NCI-H2081 treated with DMSO at 0.1 percent for 48 hours (cell line): ENCODE results near the gene EDN1.
"Not testable (repeated sequence)": the region's sequence is repeated elsewhere in the genome, so short reads cannot be mapped to it uniquely, and the experiment has no call there.

Source experiments
- DNase-seq: peaks from one replicate; lab custom pipeline; 2025; lab: John Stamatoyannopoulos, UW

Gene EDN1

GRCh38 chr6:12294851-12295536 lies 4.8 kb downstream of the EDN1 start:
- DNase-seq = no peak

GRCh38 chr6:12295558-12296254 lies 5.5 kb downstream of the EDN1 start:
- no peak for DNase-seq

- no peak for DNase-seq
Measured at GRCh38 chr6:12296255-12296573, 6.1 kb downstream of the EDN1 start.

- no peak for DNase-seq
Measured at GRCh38 chr6:12296604-12297003, 6.4 kb downstream of the EDN1 start.

GRCh38 chr6:12297363-12298016 lies 7.3 kb downstream of the EDN1 start:
- no peak for DNase-seq

GRCh38 chr6:12298017-12298978 lies 8.1 kb downstream of the EDN1 start:
- no peak for DNase-seq

- no peak for DNase-seq
Measured at GRCh38 chr6:12298995-12299394, 8.8 kb downstream of the EDN1 start.

- DNase-seq = no peak
Measured at GRCh38 chr6:12301018-12301417, 10.9 kb downstream of the EDN1 start.

- no peak for DNase-seq
Measured at GRCh38 chr6:12304487-12304886, 14.3 kb downstream of the EDN1 start.

- no peak for DNase-seq
Measured at GRCh38 chr6:12309070-12309469, 18.9 kb downstream of the EDN1 start.

- DNase-seq = no peak
Measured at GRCh38 chr6:12311106-12311505, 20.9 kb downstream of the EDN1 start.

GRCh38 chr6:12312736-12313135 lies 22.6 kb downstream of the EDN1 start:
- no peak for DNase-seq

- DNase-seq = no peak
Measured at GRCh38 chr6:12313306-12313991, 23.3 kb downstream of the EDN1 start.

- no peak for DNase-seq
Measured at GRCh38 chr6:12313992-12314589, 23.9 kb downstream of the EDN1 start.

GRCh38 chr6:12314751-12315150 lies 24.6 kb downstream of the EDN1 start:
- no peak for DNase-seq

- no peak for DNase-seq
Measured at GRCh38 chr6:12315292-12316081, 25.3 kb downstream of the EDN1 start.

GRCh38 chr6:12318749-12319148 lies 28.6 kb downstream of the EDN1 start:
- DNase-seq = no peak

- DNase-seq = not testable (repeated sequence)
Measured at GRCh38 chr6:12320074-12320473, 29.9 kb downstream of the EDN1 start.

GRCh38 chr6:12324099-12324498 lies 33.9 kb downstream of the EDN1 start:
- no peak for DNase-seq

GRCh38 chr6:12324748-12325147 lies 34.6 kb downstream of the EDN1 start:
- DNase-seq = no peak
